NOMO-1 treated with dmso at 0.1 percent for 144 hours (cell line): ENCODE results near the gene TXN2.
A peak's percentile ranks its signal among the peaks of the same experiment; 100 is the strongest.

Source experiments
- DNase-seq: peaks from one replicate; lab custom pipeline; 2025; ENCODE audit not compliant: unreplicated experiment; lab: John Stamatoyannopoulos, UW

Gene TXN2

GRCh38 chr22:36481393-36482168, at the start of gene TXN2:
Gene TXN2, minus strand, starts transcription at chr22:36481640. Its CDS starts 803 bp downstream, at chr22:36480837.
- peak; percentile 93 for DNase-seq

- peak; percentile 99 for DNase-seq
These were observed 47.6 kb upstream of the TXN2 start, which contains the start of gene EIF3D for GRCh38 chr22:36528795-36529751. Gene EIF3D, minus strand, starts transcription at chr22:36529166. Its CDS starts 3,045 bp downstream, at chr22:36526121.

GRCh38 chr22:36528341-36528740, 46.9 kb upstream of the TXN2 start:
- no peak for DNase-seq

- DNase-seq = no peak
These were observed 41.2 kb upstream of the TXN2 start for GRCh38 chr22:36522662-36523061.

- no peak for DNase-seq
These were observed 39.0 kb upstream of the TXN2 start for GRCh38 chr22:36520423-36520822.

GRCh38 chr22:36519906-36520305, 38.5 kb upstream of the TXN2 start:
- peak; percentile 20 for DNase-seq

GRCh38 chr22:36514766-36515165, 33.3 kb upstream of the TXN2 start:
- DNase-seq = no peak

GRCh38 chr22:36512991-36513390, 31.6 kb upstream of the TXN2 start:
- DNase-seq = no peak

GRCh38 chr22:36512333-36512732, 30.9 kb upstream of the TXN2 start:
- DNase-seq = no peak

GRCh38 chr22:36510966-36511881, 29.8 kb upstream of the TXN2 start:
- DNase-seq = no peak

- peak; percentile 69 for DNase-seq
These were observed 28.9 kb upstream of the TXN2 start for GRCh38 chr22:36510384-36510783.

- no peak for DNase-seq
These were observed 26.1 kb upstream of the TXN2 start for GRCh38 chr22:36507518-36508010.

- DNase-seq = peak; percentile 71
These were observed 25.4 kb upstream of the TXN2 start, which contains the start of gene FOXRED2 for GRCh38 chr22:36506637-36507517. Gene FOXRED2, minus strand, starts transcription at chr22:36507040. Its CDS starts 618 bp downstream, at chr22:36506422.

GRCh38 chr22:36505998-36506635, 24.7 kb upstream of the TXN2 start:
- DNase-seq = no peak

- no peak for DNase-seq
These were observed 16.6 kb upstream of the TXN2 start for GRCh38 chr22:36497910-36498665.

GRCh38 chr22:36493690-36494110, 12.3 kb upstream of the TXN2 start:
- peak; percentile 82 for DNase-seq

- no peak for DNase-seq
These were observed 10.7 kb upstream of the TXN2 start for GRCh38 chr22:36492109-36492508.

- DNase-seq = no peak
These were observed 9.7 kb upstream of the TXN2 start for GRCh38 chr22:36491155-36491554.
